ENCODE results near the gene INTS11.

Gene INTS11

DNA sequence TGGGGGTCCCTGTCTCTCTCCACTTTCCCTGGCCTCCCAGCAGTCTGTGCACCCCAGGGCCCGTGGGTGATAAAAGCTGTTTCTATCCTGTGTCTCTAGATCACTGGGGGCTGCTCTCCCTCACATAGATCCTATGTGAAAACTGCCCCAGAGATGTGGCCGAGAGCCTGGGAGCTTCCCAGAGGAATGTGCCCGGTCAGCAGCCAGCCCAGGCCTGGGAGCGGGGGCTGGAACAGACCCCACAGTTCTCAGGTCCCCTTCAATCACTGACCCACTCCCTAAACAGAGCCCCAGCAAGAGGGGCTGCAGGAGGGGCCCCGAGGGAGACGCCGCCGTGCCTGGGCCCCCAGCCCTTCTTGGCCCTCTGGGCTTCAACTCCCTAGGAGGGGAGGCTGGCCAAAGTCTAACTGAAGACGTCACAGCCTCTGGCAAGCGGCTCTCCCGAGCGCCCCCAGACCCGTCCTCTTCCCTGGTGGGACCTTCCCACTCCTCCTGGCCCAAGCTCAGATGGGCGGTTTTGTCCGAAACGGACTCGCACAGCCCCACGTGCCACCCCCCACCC lies 33.5 kb upstream of the INTS11 start:
- no peak for DNase-seq (ENCODE audit: low read depth)

DNA sequence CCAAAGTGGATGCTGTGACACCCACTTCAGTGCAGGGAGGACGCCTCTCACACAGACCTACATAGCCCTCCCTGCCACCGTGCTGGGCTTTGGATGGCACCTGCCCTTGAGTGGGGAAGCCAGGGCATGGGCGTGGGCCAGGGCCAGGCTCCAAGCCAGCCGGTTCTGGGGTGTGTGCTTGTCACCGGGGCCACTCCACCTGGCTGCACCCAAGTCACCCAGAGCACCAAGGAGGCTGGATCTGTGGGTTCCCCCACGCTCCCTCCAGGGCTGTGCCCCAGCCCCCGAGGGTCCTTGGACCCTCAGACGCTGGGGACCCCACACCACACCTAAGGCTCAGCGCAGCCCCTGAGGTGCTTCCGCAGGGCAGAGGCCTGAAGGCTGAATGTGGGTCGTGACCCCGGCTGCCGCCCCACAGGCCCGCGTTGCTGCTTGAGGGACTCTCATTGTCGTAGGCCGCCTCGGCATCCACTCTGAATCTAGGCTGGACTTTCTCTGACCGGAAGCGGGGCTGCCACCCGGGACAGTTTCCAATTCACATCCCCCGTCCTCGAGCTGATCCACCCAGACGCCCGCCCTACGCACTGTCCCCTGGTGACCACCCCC lies 32.4 kb upstream of the INTS11 start:
- no peak for DNase-seq (ENCODE audit: low read depth)

DNA sequence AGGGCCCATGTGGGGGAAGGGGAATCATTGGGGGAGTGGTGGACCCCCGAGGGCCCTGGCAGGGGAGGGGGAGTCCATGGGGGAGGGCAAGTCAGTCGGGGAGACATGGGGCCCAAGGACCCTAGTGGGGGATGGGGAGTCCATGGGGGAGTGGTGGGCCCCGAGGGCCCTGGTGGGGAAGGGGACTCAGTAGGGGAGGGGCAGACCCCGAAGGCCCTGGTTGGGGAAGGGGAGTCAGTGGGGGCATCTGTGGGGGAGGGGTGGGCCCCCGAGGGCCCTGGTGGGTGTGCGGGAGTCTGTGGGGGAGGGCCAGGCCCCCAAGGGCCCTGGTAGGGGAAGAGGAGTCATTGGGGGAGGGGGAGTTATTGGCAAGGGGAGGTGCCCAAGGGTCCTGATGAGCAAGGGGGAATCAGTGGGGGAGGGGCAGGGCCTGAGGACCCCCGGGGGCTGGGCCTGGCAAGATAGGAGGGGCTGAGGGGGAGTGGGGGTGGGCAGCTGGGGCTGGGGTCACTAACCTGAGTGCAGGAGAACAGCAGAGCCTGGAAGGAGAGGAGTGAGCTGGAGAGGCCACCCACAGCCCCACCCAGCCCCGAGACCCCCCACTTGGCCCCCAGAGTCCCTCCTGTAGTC lies 31.8 kb upstream of the INTS11 start:
- no peak for DNase-seq (ENCODE audit: low read depth)

DNA sequence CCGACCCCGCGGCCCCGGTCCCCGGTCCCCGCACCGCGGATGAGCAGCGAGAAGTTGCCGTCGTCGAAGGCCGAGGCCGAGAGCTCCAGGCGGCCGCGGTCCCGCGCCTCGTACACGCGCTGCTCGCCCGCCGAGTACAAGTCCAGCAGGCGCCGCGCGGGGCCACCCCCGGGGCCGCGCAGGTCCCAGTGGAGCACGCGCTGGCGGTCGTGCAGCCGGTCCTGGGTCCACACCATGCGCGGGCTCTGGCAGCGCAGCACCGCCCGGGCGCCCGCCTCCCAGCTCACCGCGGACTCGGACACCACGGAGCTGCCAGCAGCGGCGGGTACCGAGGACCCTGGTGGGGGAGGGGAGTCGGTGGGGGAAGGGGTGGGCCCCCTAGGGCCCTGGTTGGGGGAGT lies 31.0 kb upstream of the INTS11 start:
- no peak for DNase-seq (ENCODE audit: low read depth)

DNA sequence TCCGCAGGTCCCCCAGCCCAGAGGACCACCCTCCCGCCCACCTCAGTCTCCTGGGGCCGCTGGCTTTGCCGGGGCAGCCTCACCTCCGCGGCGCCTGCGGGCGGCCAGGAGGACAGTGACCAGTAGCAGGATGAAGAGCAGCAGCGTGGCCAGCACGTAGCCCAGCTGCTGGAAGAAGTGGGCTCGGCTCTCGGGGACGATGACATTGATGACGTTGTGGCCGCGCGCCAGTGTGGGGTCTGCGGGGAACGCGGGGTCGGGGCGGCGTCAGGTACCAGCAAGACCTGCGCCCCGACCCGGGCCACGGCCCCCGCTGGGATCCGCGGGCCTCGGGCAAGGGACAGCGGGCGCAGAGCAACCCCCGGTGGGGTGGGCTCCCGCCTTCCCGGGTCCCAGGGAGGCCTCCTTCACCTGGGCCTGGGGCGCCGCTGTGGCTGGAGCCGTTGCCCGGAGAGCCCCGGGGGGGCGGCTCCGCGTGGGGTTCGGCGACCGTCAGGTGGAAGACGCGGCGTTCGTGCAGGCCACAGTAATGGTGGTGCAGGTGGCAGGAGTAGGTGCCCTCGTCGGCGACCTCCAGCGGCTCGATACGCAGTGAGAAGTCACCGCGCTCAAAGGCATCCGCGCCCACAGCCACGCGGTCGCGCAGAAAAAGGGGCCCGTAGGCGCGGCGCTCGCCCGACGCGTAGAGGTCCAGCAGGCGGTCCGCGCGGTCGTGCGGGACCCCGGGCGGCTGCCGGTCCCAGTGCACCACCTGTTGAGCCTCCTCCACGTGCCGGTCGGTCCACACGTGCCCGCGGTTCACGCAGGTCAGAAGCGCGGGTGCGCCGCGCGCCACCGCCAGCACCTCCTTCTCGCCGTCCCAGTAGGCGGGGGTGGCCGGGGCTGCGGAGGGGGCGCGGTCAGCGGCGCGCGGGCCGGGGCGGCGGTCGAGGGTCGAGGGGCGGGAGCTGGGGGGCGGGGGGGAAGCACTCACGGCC lies 30.1 kb upstream of the INTS11 start:
- no peak for DNase-seq (ENCODE audit: low read depth)

DNA sequence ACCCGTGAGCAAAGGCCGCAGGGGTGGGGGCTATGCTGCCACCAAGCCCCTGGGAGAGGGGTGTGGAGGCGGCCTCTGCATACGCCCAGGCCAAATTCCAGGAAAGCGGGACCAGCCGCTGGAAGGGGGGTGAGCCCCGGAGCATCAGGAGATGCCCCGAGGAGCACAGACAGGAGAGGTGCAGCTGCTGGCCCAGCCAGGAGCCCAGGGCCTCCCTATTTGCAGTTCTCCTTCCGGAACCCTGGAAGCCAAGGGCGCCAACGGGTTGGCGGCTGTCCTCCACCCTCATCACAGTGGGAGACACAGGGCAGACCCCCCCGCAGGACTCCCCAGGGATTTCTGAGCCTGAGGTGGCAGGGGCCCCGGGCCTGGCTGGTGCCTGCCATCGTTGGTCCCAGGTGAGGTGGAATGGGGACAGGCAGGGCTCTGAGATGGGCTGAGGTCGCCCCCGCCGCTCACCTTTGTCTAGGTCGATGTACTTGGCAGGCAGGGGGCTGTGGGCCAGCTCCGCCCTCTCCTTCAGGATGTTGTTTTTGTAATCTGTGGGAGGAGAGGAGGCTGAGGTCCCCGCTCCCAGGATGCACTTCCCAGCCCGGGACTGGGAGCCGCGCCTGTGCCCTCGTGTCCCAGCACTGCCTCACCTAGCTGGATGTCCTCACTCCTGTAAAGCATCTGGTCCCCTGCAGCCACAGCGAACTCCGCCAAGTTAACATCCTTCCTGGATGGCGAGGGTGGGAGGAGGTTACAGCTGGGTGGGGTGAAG lies 29.1 kb upstream of the INTS11 start:
- no peak for DNase-seq (ENCODE audit: low read depth)

DNA sequence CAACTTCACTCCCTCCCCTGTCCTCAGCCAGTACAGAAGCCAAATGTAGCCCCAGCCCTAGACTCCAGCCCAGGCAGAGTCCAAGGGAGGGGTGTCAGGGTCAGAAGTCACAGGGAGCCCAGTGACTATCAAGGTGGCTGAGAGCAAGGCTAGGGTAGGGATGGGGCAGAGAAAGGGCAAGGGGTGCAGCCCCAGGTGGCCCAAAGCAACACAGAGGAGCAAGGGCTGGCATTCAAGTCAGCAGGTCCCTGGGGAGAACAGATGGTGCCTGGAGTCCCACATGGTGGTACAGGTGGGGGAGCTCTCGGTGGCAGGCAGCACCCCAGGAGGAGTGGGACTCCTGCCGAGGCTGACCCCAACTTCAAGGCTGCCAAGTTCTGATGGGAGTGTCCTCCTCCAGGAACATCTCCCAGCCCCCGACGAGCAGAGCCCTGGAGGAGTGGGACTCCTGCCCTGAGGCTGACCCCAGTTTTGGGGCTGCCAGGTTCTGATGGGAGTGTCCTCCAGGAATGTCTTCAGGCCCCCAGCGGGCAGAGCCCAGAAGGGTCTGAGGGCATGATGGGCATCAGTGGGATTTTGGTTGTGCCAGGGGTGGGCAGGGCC lies 28.4 kb upstream of the INTS11 start:
- DNase-seq (ENCODE audit: low read depth), result no peak

DNA sequence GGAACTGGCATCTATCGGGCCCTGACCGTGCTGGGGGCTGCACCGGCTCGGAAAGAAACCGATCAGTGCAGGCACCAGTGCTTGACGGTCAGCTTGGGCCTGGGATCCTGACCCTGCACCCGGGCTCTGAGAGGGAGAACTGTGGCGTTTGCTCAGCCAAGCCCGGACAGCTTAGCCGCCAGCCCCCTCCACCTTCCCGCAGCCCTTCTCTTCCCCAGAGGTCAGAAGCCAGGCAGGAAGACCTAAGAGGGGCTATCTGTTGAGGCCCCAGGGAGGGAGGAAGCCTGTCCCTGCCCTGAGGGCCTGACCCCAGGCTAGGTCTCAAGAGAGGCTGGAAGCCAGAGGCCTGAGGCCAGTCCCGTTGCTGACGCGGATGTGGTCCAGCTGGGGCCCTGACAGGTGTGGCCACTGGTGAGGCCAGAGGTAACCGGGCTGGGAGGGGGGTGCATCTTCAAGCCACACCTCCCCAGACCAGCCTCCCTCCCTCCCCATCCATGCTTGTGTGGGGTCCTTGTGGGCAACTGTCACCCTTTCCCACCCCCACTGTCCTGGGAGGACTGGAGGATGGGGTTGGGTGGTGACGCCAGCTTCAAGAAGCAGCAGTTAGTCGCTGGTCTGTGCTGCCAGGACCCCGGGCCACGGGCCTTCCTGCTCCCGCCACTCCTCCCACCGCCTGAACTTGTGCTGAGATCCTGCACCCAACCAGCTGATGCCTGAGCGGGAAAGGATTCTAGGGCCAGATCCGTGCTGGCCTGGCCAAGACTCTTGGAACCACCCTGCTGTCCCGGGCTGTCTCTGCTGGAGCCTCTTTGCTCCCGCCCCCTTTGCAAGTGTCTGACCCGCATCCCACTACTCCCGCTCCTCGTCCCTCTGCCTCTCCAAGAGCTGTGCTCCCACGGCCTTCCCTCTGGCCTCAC lies 27.3 kb upstream of the INTS11 start:
- no peak for DNase-seq (ENCODE audit: low read depth)

DNA sequence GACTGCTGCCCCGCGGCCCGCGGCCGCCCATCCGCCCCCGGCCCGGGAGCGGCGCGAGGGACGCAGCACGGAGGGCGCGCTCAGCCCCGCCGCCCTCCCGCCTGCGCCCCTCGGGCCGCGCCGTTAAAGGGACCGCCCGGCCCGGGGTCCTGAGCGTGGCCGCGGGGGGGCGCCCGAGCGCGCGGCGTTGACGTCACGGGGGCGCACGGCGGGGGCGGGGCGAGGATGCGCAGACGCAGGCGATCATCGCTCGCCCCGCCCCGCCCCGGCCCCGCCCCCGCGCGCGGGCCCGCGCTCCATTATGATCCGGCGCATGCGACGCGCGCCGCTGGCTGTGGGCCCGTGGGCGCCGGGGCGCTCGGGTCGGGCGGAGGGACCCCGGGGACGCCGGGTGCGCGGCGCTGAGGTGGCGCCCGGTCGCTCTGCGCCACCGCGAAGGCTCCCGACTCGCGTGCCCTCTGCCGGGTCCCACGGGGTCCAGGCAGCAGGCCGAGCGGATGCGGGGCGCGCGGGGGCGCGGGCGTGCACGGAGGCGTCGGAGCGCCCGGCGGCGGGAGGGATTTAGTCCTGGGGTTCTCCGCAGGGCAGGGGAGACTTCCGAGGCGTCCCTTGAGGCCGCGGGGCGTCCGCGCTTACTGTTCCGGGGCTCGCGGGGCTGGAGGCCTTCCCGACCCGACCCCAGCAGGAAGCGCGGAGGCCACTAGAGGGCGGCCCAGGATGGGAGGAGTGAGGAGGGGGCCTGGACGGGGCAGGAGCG lies 25.0 kb upstream of the INTS11 start, which contains the start of gene DVL1:
DVL1 (minus strand) TSS at position 163 of the 757 bp plus-strand sequence. CDS start 353 bp downstream, outside the sequence.
- peak; percentile 58 for DNase-seq (ENCODE audit: low read depth)

DNA sequence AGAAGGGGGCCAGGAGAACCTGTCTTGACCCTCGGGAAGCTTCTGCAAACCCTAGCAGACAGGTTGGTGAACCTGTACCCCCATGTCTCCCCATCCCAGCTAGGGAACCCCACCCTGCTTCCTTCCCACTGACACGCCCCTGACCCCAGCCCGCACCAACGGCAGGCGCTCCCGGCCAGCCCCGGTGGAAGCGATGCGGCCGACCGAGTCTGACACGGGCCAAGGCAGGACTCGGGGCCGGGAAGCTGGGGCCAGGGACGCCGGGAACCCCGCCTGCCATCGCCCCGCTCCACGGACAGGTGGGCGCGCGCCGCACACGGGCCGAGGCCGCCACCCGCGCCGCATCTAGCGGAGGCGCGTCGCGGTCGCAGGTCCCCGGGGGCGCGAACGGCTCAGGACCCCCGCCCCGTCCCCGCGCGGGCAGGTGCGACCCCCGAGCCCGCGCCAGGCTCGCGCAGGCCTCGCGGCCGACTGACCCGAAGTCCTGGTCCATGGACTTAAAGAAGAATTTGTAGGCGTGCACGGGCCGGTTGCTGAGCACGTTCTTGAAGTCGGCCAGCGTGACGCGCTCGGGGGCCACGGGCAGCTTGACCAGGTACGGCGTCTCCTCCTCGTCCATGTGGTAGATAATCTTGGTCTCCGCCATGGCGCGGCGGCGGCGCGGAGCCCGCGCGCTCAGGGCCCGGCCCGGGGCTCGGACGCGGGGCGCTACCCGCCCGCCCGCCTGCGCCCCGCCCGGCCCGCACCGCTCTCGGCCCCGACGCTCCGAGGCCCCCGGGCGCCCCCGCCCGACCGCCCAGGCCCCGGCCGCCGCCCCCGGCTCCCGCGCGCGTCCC lies 24.2 kb upstream of the INTS11 start:
- DNase-seq (ENCODE audit: low read depth), result no peak

DNA sequence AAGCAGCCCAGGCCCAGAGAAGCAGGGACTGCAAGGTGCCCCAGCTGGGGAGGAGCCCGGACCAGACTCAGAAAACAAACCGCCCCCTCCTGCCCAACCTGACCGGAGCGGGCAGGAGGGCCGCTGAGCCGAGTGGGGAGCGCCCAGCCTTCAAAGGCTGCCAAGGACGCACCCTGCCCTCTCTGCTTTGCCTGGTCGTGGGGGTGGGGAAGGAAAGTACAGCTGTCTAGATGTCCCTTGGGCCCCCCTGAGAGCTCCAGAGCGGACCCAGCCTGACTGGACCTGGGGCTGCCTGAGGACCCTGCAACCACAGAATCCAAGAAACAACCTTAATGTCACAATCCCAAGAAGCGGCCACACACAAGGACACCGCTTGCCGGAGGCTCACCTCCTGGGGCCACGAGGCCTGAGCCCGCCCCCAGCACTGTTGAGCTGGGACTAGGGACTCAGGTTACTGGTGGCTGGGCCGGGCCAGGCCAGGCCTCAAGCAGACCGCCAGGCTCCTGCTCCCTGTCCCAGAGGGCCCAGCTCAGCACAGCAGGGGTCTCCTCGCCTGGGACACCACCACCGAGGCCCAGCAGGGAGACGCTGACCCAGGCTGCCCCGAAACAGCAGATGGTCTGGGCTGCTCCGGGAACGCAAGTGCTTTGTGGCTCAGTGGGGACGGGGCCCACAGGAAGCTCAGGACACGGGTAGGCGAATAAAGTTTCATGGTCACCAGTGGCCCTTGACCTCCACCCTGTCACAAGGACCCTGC lies 23.4 kb upstream of the INTS11 start:
- DNase-seq (ENCODE audit: low read depth), result no peak

DNA sequence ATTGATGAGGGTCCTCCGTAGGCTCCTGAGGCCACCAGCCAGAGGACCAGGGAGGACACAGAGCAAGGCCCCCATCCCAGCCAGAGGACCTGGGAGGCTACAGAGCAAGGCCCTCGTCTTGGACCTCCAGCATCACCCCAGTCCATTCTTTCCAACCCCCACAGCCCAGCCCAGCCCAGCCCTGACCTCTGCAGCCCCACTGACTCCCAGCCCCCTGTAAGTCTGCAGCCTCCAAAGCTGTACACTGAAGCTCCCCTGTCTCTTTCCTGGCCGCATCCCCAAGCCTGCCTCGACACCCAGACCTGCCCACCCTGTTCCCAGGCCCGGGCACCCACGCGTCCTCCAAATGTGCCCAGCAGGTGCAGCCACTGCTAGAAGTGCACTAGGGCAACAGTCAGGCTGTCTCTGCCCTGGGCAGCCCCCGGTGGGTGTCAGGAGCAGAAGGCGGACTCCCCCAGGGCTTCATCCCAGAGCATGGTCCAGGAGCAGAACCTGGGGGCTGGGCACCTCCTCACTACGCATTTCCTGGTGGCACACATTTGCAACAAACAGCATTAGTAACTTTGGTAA lies 22.7 kb upstream of the INTS11 start:
- DNase-seq (ENCODE audit: low read depth), result no peak

DNA sequence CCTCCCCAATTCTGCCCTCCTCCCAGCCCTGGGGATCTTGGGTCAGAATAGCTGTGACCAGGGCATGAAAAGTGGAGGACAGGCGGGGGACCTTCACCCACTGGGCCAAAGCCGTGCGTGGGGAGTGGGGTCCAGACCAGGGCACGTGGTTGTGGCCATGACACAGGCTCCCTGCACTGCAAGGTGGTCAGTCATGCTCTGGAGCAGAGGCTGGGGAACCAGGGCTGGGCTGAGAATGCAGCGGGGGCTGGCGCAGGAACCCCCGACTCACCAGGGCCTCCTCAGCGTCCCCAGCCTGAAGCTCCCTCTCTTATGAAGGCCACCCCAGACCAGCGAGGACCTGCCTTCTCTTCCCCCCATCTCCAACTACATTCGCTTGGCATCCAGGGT lies 22.0 kb upstream of the INTS11 start:
- no peak for DNase-seq (ENCODE audit: low read depth)

DNA sequence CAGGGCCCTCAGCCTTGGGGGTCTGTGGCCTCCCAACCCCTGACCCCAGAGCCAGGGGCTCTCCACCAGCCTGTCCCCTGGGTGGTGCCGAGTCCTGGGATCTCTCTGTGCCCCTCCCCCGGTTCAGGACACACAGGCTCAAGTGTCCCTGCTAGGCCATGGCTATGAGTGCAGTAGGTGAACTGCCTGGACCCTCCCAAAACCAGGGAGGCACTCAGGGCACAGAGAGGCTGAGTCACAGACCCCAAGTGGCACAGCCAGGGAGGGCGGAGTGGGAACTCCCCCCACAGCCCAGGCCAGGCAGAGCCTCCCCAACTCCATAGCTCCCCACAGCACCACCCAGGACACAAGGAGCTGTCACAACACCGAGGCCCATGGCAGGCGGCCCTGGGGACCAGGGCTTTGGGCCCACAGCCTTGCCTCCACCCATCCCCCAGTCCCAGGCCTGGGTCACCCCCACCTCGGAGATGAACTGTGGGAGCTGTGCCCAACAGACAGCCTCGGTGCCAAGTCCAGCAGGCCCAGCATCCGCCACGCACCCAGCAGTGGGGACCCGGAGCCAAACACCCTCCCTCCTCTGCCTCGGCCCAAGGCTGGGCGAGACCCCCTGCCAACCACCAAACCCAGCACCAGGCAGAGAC lies 21.5 kb upstream of the INTS11 start:
- DNase-seq (ENCODE audit: low read depth), result no peak

DNA sequence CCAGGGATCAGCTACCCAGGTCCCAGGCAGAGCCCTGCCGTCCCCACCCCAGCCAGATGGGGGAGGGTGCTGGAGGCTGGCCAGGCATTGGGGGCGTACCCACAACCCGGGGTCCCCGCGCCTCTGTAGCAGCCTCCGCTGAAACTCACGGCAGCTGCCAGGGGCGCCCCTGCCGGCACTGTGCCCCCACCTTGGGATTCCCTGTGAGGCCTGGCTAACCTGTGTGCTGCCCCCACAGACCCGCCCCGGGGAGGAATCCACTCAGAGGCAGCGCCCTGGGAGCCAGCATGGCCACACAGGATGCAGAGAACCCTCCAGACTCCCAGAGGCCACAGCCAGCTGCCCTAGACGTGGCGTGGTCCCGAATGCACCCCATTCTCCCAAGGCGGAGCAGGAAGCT lies 20.9 kb upstream of the INTS11 start:
- no peak for DNase-seq (ENCODE audit: low read depth)

DNA sequence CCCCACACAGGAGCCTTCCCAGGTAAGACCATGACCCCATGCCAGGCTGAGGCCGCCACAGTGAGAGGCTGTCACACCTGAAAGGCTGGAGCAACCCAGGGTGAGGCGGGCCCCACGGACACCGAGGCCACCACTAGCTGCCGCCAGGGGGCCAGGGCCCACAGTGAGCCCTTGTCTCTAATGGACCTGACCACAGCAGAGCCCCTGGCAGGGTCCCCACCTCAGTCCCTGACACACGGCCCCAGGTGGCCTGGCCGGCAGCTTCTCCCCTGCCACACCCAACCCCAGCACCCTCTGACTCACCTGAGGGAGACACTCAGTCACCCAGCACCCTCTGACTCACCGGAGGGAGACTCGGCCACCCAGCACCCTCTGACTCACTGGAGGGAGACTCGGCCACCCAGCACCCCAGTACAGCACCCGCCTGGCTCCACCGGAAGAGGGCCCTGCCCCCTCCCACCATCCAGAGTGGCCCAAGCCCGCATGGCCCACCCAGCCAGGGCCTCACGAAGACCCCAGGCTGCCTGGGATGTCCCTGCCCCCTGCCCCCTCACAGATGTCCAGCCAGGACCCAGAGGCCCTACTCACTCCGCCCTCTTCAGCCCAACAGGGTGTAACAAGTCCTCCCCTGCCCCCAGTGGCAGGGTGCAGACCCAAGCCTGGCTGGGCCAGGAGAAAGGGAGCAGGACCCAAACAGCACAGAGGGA lies 20.3 kb upstream of the INTS11 start:
- no peak for DNase-seq (ENCODE audit: low read depth)
